NCI-H187 treated with DMSO at 0.1 percent for 48 hours (cell line): Measurements from ENCODE around the gene NUP62.
A peak's percentile ranks its signal among the peaks of the same experiment; 100 is the strongest.
"Not testable (repeated sequence)": the region's sequence is repeated elsewhere in the genome, so short reads cannot be mapped to it uniquely, and the experiment has no call there.

Experiments
- DNase-seq: peaks from one replicate; lab custom pipeline; 2025; lab: John Stamatoyannopoulos, UW

The NUP62 gene

GRCh38 chr19:49929121-49929610 lies at the start of gene NUP62, which contains the start of gene ATF5:
NUP62 (minus strand) TSS chr19:49929504; CDS start chr19:49909807, 19,697 bp downstream.
ATF5 (plus strand) TSS chr19:49929205; CDS start chr19:49930851, 1,646 bp downstream.
- peak; percentile 96 for DNase-seq

DNA sequence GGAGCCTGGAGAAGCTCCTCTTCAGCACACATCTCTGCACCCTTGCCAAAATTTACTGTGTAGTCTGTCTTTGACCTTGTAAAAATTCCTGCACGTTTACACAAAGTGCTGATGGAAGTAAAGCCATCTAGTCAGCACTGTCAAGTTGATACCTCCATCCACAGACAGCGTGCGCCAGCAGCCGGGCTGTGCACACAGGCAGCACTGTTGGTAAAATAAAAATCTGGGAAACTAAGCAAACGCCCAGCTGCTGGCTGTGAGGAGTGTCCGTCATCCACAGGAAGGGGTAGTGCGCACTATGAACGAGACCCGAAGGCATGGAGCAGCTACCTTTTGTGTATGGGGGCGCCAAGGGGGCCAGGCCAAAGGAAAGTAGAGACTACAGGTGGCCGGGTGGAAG lies 49.0 kb upstream of the NUP62 start:
- DNase-seq, result no peak

GRCh38 chr19:49977881-49978280 lies 48.6 kb upstream of the NUP62 start:
- no peak for DNase-seq

GRCh38 chr19:49977076-49977475 lies 47.8 kb upstream of the NUP62 start:
- no peak for DNase-seq

DNA sequence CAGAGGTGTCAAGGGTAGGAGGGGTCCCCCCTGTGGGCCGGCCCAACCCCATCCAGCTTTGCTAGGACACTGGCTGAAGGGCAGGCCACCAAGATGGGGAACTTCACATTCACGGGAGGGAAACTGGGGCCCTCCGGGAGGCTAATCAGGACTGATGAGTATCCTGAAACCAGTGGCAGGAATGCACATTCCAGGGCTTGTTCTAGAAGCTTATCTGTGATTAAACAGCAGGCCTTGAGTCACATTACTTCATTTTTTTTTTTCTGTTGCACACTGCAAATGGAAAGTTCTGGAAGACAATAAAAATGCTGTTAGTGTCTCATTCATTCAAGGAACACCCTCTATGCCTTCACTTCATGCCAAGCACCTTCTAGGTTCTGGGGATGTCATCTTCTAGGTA lies 47.2 kb upstream of the NUP62 start:
- DNase-seq, result no peak

DNA sequence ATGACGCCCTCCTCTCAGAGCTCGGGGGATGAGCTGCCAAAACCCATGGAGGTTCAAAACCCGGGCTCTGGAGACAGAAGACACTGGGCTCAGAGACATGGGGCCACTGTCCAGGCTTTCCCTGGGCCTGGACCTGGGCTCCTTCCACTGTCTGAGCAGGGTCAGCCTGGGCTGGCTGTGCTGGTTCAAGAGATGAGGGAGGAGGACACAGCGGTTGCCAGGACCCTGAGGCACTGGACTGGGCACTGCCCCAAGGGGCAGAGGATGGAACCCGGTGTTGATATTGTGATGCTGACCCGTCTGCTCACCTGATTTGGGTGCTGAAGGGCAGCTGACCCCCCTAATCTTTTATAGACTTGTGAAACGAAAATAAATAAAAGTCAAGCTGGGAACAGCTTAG lies 45.7 kb upstream of the NUP62 start:
- no peak for DNase-seq

DNA sequence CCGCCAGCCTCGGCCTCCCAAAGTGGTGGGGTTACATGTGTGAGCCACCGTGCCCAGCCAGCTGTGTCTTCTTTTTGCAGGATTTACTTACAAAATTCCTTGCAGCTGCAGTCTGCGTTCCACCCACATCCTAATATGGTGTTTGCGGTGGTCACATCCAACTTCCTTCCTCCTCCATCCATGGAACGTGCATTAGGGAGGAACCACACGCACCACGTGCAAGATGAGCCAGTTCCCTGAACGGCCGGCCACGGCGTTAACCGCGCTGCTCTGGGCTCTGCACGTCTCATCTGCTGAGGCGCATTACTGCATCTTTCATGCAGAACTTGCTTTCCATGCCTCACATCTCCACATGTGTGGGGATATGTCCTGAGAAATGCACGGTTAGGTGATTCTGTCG lies 44.7 kb upstream of the NUP62 start:
- no peak for DNase-seq

DNA sequence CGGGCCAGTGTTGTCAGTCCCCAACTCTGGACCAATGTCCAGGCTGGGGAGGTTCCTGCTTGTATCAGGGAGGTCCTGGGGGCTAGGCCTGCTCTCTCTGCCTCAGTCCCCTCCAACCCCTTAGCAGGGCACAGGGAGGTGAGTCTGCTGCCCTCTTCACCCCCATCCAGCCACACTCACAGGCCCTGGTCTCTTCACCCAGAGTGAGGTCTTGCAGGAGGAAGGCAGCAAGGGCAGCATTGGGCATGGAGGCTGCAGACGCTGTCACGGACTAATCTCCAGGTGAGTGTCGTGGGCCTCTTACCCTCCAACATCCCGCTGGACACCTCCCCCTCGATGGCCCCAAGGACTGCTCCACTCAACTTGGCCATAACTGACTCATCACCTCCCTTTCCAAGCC lies 43.5 kb upstream of the NUP62 start:
- no peak for DNase-seq

GRCh38 chr19:49971991-49972411 lies 42.7 kb upstream of the NUP62 start:
- no peak for DNase-seq

DNA sequence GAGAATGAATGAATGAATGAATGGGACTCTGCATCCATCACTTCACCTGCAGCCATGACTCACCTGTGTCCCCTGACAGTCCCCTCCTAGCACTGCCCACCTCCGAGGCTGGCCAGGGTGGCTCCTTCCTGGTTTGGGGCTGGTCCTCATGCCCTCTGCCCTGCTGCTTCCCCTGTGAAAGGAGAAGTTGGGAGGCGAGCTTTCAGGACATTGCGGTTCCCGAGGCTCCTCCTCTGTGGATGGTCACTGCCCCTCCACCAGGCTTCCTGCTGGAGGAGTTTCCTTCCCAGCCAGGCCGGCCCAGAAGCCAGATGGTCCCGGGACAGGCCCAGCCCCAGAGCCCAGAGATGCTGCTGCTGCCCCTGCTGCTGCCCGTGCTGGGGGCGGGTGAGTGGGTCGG lies 40.1 kb upstream of the NUP62 start:
- DNase-seq, result not testable (repeated sequence)

DNA sequence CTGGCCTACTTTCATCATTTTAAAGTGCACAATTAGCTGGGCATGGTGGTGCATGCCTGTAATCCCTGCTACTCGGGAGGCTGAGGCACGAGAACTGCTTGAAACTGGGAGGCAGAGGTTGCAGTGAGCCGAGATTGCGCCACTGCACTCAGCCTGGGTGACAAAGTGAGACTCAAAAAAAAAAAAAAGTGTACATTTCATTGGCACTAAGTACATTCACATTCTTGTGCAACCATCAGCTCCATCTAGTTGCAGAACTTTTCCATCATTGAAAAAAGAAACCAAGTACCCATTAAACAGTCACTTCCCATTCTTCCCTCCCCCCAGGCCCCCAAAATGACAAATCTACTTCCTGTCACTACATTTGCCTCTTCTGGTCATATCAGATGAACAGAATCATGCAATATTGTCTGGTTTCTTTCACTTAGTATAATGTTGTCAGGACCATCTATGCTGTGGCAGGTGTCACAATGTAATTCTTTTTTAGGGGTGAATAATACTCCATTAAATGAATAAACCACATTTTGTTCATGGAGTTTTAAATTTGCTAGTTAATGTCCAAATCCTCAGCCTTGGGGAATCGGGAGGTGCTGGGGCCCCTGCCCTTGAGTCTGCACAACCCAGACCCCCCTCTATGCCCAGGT lies 39.1 kb upstream of the NUP62 start:
- DNase-seq, result no peak

- DNase-seq, result not testable (repeated sequence)
Measured at GRCh38 chr19:49960980-49961379, 31.7 kb upstream of the NUP62 start, which contains the start of gene SIGLEC11. SIGLEC11 (minus strand) TSS chr19:49961172; CDS start chr19:49961081, 91 bp downstream.

DNA sequence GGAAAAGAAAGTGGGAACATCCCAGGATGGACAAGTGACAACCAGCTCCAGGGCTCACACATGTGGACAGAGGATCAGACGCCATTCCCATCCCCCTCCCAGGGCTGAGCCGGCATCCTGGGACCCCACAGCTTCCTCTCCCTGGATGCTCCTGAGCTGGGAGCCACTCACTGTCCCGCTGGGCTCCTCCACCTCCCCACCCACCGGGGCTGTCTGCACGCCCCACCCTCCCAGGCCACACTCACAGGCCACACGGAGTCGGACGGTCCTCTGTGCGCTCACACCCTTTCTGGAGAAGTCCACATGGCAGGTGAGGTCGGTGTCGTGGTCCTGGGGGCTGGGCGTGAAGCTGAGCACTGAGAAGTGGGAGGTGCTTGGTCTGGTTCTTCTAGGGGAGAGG lies 30.6 kb upstream of the NUP62 start:
- not testable (repeated sequence) for DNase-seq

DNA sequence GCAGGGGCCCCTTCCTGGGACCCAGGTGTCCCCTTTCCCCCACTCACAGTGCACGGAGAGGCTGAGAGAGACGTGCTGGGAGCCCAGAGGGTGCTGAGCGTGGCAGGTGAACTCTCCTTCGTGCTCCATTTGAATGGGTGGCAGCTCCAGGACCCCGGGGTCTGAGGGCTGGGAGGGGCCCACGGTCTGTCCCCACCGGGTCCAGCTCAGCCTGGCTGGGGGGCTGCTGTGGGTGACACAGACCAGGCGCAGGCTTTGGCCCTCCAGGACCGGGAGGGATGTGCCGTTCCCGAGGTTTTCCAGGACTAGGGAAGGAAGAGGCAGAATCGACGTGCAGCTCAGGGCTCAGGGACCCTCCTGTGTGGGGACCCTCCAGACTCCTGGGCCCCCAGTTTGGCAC lies 29.3 kb upstream of the NUP62 start:
- not testable (repeated sequence) for DNase-seq

GRCh38 chr19:49958144-49958543 lies 28.8 kb upstream of the NUP62 start:
- not testable (repeated sequence) for DNase-seq

DNA sequence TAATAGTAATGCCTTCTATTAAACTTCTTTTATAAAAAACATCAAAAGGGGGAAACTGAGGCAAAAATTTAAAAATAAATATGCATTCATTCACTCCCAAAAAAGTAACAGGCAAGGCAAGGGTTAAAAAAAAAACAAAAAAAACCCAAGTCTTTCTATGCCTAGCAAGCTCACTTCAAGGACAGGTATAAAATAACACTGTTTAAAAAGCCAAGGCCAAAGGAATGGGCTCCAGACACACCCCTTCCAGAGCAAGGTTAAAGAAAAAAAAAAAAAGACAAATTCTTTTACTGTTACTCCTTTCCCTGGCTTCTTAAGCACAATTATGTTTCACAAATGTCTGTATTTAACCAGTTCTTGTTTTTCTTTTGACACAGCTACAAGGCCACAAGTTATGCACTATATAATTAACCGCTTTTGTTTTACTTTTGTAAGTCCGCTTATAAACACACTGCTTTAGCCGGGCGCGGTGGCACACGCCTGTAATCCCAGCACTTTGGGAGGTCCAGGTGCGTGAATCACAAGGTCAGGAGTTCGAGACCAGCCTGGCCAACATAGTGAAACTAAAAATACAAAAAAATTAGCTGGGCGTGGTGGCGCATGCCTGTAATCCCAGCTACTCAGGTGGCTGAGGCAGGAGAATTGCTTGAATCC lies 28.1 kb upstream of the NUP62 start:
- DNase-seq, result no peak

- no peak for DNase-seq
Measured at GRCh38 chr19:49956115-49956495, 26.8 kb upstream of the NUP62 start.

GRCh38 chr19:49954933-49955332 lies 25.6 kb upstream of the NUP62 start:
- DNase-seq, result no peak

GRCh38 chr19:49954092-49954829 lies 25.0 kb upstream of the NUP62 start:
- DNase-seq, result no peak

DNA sequence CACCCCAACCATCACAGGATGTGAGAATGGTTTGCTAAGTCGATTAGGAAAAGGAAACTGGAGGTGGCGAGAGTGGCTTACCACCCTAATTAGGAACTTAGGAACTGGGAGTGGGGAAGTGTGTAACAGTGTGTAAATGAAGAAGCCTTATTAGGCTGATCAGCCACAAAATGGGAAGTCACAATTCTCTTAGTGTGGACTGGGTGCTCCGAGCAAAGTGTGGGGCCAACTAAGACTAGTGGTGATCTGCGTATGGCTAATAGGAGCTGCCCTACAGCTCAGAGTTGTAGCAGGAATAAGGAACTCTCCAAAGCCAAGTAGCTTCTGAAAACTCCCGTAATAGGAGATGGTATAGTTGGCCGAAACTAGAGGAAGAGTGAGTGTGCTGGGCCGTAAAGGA lies 24.1 kb upstream of the NUP62 start:
- DNase-seq, result no peak

- DNase-seq, result no peak
Measured at GRCh38 chr19:49952906-49953305, 23.6 kb upstream of the NUP62 start.

- no peak for DNase-seq
Measured at GRCh38 chr19:49952479-49952836, 23.2 kb upstream of the NUP62 start.
